ENCODE results near the gene UBE3C.

GRCh38 chr7:157265051-157265450 lies 126.3 kb downstream of the UBE3C start:
- TF ChIP-seq CTCF (optimal IDR thresholded peaks at IDR 0.05 in 1 of 3, IDR thresholded peaks at IDR 0.05 in 1 of 3, conservative IDR thresholded peaks at IDR 0.05 in 1 of 3; ENCODE audit: extremely low read depth in 1 of 3, insufficient read depth in 2 of 3, low read length in 3 of 3) (no peak), EZH2 (IDR thresholded peaks at IDR 0.05; ENCODE audit: low read length) (no peak)
